HepG2 (cell line): ENCODE measurements around the gene NKD1. TPM values are rescaled to one million over a fixed set of nuclear protein-coding genes. Genes with fewer than 3 reads are reported as not detected.
A peak's percentile ranks its signal among the peaks of the same experiment; 100 is the strongest.

Experiments used
- ATAC-seq: fragments of 200-7000 bp; cut with Tn5 transposase; 3 replicates; pipeline ENCODE4 v1.9.1; 2020; ENCODE audit warnings: mild to moderate bottlenecking, moderate library complexity
- BruUV-seq: library from RNA; stranded (reverse); fragments of 400-500 nt; replicated peaks from 2 replicates; lab custom pipeline; 2021; lab: Mats Ljungman, UMichigan
- CTCF ChIA-PET: fragments of 300-600 bp; formaldehyde crosslinking; extraction: SDS; loops from one replicate; lab custom pipeline; 2021; ENCODE audit warnings: low total read pairs, inconsistent platforms, low intra/inter-chr PET ratio; lab: Yijun Ruan, JAX
- POLR2A ChIA-PET: fragments of 350-600 bp; sonication (Branson Sonifier 250); formaldehyde crosslinking; loops from one replicate; lab custom pipeline; 2020; ENCODE audit warnings: antibody characterized with exemption, inconsistent platforms; lab: Yijun Ruan, JAX
- DNase-seq: peaks from one replicate; pipeline ENCODE4 v3.0.0-alpha.2; 2015; ENCODE audit warnings: low spot score
- FAIRE-seq: peaks from 3 replicates; lab custom pipeline; 2011; peaks lifted over from hg19 to GRCh38; lab: Jason Lieb, UNC
- H2AFZ ChIP-seq: one replicate; pipeline ENCODE4 v1.6.1; 2011; ENCODE audit warnings: low read length, inconsistent platforms
- H3K27ac ChIP-seq: fragments of 300-600 bp; 3 replicates; pipeline ENCODE4 v1.8.0; 2011; ENCODE audit warnings: mixed run types, mild to moderate bottlenecking, mixed read lengths, low read length, inconsistent platforms; ENCODE audit not compliant: insufficient read depth; ENCODE audit errors: extremely low read length
- H3K27me3 ChIP-seq, 2 experiments: fragments of 200-600 bp in 1 of 2; 2 replicates in 1 of 2; 3 replicates in 1 of 2; pipeline versions ENCODE4 v1.6.0 to v1.8.0; 2011; ENCODE audit warnings: low read length in 2 of 2, mild to moderate bottlenecking in 2 of 2, moderate library complexity in 2 of 2, inconsistent platforms in 1 of 2; ENCODE audit not compliant: insufficient read depth in 2 of 2, control insufficient read depth in 1 of 2
- H3K36me3 ChIP-seq, 2 experiments: fragments of 200-600 bp in 1 of 2; replicated peaks in 1 of 2; 2 replicates in 1 of 2; 3 replicates in 1 of 2; pipeline versions ENCODE4 v1.5.1 to v1.8.0; 2011; ENCODE audit warnings: low read length in 2 of 2, inconsistent platforms in 1 of 2; ENCODE audit not compliant: insufficient read depth in 2 of 2, control insufficient read depth in 1 of 2
- H3K4me1 ChIP-seq: 2 replicates; pipeline ENCODE4 v1.5.1; 2012; ENCODE audit warnings: low read length, inconsistent platforms; ENCODE audit not compliant: insufficient read depth
- H3K4me2 ChIP-seq: 2 replicates; pipeline ENCODE4 v1.6.0; 2011; ENCODE audit warnings: low read depth, low read length, inconsistent platforms
- H3K4me3 ChIP-seq, 3 experiments: fragments of 200-600 bp in 1 of 3; sonication (generic), shearing (Covaris generic) in 1 of 3; replicated peaks in 1 of 3; 2 replicates each; pipeline ENCODE4 v1.5.1; 2011 to 2016; ENCODE audit warnings: low read length in 3 of 3, inconsistent platforms in 2 of 3, low read depth in 2 of 3, mild to moderate bottlenecking in 2 of 3, control low read depth in 1 of 3, mixed read lengths in 1 of 3; ENCODE audit not compliant: insufficient read depth in 1 of 3
- H3K79me2 ChIP-seq: one replicate; pipeline ENCODE4 v1.6.1; 2011; ENCODE audit warnings: low read length, inconsistent platforms; ENCODE audit not compliant: insufficient read depth
- H3K9ac ChIP-seq: 2 replicates; pipeline ENCODE4 v1.6.0; 2011; ENCODE audit warnings: mild to moderate bottlenecking, low read depth, low read length, inconsistent platforms; ENCODE audit not compliant: insufficient read depth
- H3K9me3 ChIP-seq: 2 replicates; pipeline ENCODE4 v1.5.1; 2012; ENCODE audit warnings: mild to moderate bottlenecking, low read length
- H4K20me1 ChIP-seq: 2 replicates; pipeline ENCODE4 v1.6.0; 2011; ENCODE audit warnings: inconsistent platforms, mild to moderate bottlenecking, low read length, moderate library complexity; ENCODE audit not compliant: insufficient read depth
- AGO2 ChIP-seq: fragments of 200-400 bp; formaldehyde crosslinking; optimal IDR thresholded peaks from 2 replicates; pipeline ENCODE3; 2017; ENCODE audit warnings: mild to moderate bottlenecking, low read depth, low read length, moderate library complexity
- IRX3 ChIP-seq: sonication (generic); formaldehyde crosslinking; IDR thresholded peaks from 2 replicates; pipeline ENCODE4 v1.8.1; 2023; ENCODE audit warnings: mild to moderate bottlenecking, low read depth, missing genetic modification reagents, borderline replicate concordance
- ISL2 ChIP-seq: sonication (generic); formaldehyde crosslinking; IDR thresholded peaks from 2 replicates; pipeline ENCODE4 v1.5.0; 2020; ENCODE audit warnings: missing genetic modification reagents
- MBD4 ChIP-seq: IDR thresholded peaks from 2 replicates; pipeline ENCODE4 v1.6.1; 2012; ENCODE audit warnings: low read length, inconsistent platforms, borderline replicate concordance
- POLR2A ChIP-seq, 2 experiments: IDR thresholded peaks; 2 replicates each; pipeline ENCODE4 v1.6.1; 2011; ENCODE audit warnings: low read depth in 2 of 2, low read length in 2 of 2, mild to moderate bottlenecking in 1 of 2, moderate library complexity in 1 of 2; ENCODE audit not compliant: insufficient read depth in 1 of 2
- POLR2G ChIP-seq: fragments of 200-400 bp; formaldehyde crosslinking; IDR thresholded peaks from 2 replicates; pipeline ENCODE4 v1.6.1; 2018; ENCODE audit warnings: mild to moderate bottlenecking, low read depth, low read length, moderate library complexity
- RBFOX2 ChIP-seq: fragments of 200-400 bp; formaldehyde crosslinking; IDR thresholded peaks from 2 replicates; pipeline ENCODE4 v1.6.1; 2017; ENCODE audit warnings: low read depth, mild to moderate bottlenecking, low read length
- RBM22 ChIP-seq: fragments of 200-400 bp; formaldehyde crosslinking; optimal IDR thresholded peaks from 2 replicates; pipeline ENCODE3; 2017; ENCODE audit warnings: mild to moderate bottlenecking, low read length, moderate library complexity
- RFX5 ChIP-seq: IDR thresholded peaks from 2 replicates; pipeline ENCODE4 v1.6.1; 2011; ENCODE audit warnings: low read depth, low read length, improper control_type of control experiment
- ZFP36 ChIP-seq: fragments of 150-350 bp; IDR thresholded peaks from 2 replicates; pipeline ENCODE4 v1.6.1; 2018; ENCODE audit warnings: borderline replicate concordance, low read length, low read depth; ENCODE audit not compliant: partially characterized antibody
- ZNF501 ChIP-seq: sonication (generic); formaldehyde crosslinking; IDR thresholded peaks from 2 replicates; pipeline ENCODE4 v1.5.1; 2020; ENCODE audit warnings: mild to moderate bottlenecking, moderate library complexity, missing genetic modification reagents
- WGBS: methylation state at CpG from one replicate; pipeline ENCODE4 v1.1.6; 2017; ENCODE audit warnings: low lambda C conversion rate; 5-methylcytosine and 5-hydroxymethylcytosine counted together
- in situ Hi-C: cut with HindIII; loops from 2 replicates; pipeline ENCODE4 v1.10.0; 2017; ENCODE audit warnings: low pct_unique_long_range_greater_than_20kb; ENCODE audit not compliant: extremely low pct_ligation_motif_present
- intact Hi-C: fragments of 100-400 bp; cut with micrococcal nuclease; formaldehyde crosslinking; loops from one replicate; pipeline ENCODE4 v1.10.0; 2022; ENCODE audit not compliant: unreplicated experiment
- polyA plus RNA-seq, 8 experiments: library from polyadenylated mRNA; depleted of rRNA in 3 of 8; stranded (reverse) in 7 of 8; unstranded in 1 of 8; fragments of >200 nt; fragmentation: Illumina TruSeq in 4 of 8; extraction: Trizol in 4 of 8; gene quantifications; 2 replicates each; pipeline versions ENCODE4 v1.2.1 to v1.2.3, GENCODE V29; 2011 to 2016; ENCODE audit warnings: low read depth in 4 of 8, missing spikeins in 1 of 8, mixed read lengths in 1 of 8; ENCODE audit not compliant: insufficient read depth in 1 of 8
- total RNA-seq, 5 experiments: library from RNA; depleted of rRNA; stranded (reverse); fragments of >200 nt; fragmentation: Illumina TruSeq; extraction: Trizol; gene quantifications; 2 replicates each; pipeline ENCODE4 v1.2.3, GENCODE V29; 2016; ENCODE audit warnings: low read depth in 1 of 5

The NKD1 gene
- total and polyA plus RNA-seq, 2 of the 13 experiments (the other 11 are each of a cell fraction or from before 2014, with no cell fraction given), result 70.4 to 121 TPM

DNA sequence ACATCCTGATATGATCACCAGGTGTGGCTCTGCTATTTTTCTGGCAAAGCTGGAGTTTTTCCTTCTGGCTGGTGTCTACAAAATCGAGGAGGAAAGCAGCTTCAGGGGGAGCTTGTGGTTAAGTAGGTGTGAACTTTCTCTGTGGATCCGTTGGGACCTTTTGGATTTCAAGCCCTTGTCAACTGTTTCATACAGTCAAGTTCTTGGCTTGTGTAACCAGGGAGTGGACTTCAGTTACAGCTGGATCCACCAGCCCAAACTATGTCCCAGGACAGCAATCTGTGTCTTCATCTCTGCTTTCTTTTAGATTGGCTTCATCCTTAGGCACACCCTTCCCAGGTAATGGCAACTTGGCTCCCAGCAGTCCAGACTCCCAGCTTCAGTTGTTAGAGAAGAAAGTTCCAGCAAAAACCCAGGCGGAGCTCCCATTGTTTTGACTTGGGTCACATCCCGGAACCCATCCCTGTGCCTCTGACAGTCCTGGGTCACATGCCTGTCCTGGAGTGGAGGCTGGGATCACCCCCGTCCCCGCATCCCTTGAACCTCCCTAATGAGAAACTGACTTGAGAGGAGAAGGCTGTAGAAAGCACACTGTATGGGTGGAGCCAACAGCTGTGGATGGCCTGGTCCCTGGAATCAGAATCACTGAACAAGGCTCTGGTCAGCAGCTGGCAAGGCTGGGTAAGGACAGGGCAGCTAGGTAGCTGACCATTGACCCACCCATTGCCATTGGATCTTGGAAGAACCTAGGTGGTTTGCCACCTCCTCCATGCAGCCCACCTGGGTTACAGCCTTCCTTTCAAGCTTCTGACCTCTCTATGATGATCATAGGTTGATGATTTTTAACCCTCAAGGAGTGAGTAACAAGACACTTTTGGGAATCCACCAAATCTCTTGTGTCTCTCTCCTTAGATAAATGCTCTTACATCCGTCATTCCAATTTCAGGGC, 18.1 kb downstream of the NKD1 start:
- Histone ChIP-seq H3K9me3 (no peaks in the 10 kb centered on the region), H4K20me1 (peaks cover 99% of the 10 kb centered on the region), H3K27ac (no peak overlapping the region), H3K4me3 (no peak overlapping the region), H3K36me3 (peaks cover 75 to 96% of the 10 kb centered on the region in 2 experiments), H3K79me2 (peaks cover 98% of the 10 kb centered on the region), H3K4me2 (no peak overlapping the region), H3K4me1 (peaks cover 90% of the 10 kb centered on the region), H2AFZ (no peak overlapping the region), H3K9ac (no peak overlapping the region), H3K27me3 (no peaks in the 10 kb centered on the region)
- CTCF ChIA-PET, result no interaction called here
- in situ Hi-C loops (no loop called here), intact Hi-C loops (loop anchor here (5.0 kb wide), 1 partner anchor 194 kb away; no protein-coding TSS in a partner anchor)
- DNase-seq, result no peak
- 95% methylated on average over 7 of the region's 7 CpGs for WGBS
- no TSS peak for BruUV-seq
- TF ChIP-seq RBM22 (peak; percentile 95), IRX3 (CRISPR knock-in tag) (no peak), RBFOX2 (peak; percentile 39; the same call in 1 of the 2 replicates), ZNF501 (CRISPR knock-in tag) (no peak), RFX5 (no peak), ZFP36 (peak; percentile 96), POLR2G (peak; percentile 43; the same call in 1 of the 2 replicates), ISL2 (CRISPR knock-in tag) (no peak), POLR2A (IDR thresholded peaks at IDR 0.05; ENCODE audit: insufficient read depth in 1 of 2, low read depth in 2 of 2, low read length in 2 of 2) (peak; percentile 18 to 51; a peak in 3 of 4 replicates), MBD4 (no peak), AGO2 (peak; percentile 9)
- TF ChIP-seq, all 625 proteins: peak for 6
- POLR2A ChIA-PET, result interaction anchor here (0.9 to 2.3 kb wide), 5 partner anchors 10 to 194 kb away, joined by 3 to 9 read pairs (median 3); no protein-coding TSS in a partner anchor
- ATAC-seq (peak; percentile 1; the same call in 2 of the 3 replicates), FAIRE-seq (no peak)
